Suppressor macrophage (primary cell): ENCODE data around the gene ZMPSTE24.
"Not testable (repeated sequence)": the region's sequence is repeated elsewhere in the genome, so short reads cannot be mapped to it uniquely, and the experiment has no call there.

Experiments used
- DNase-seq, 4 experiments: peaks; one replicate each; pipeline ENCODE4 v3.0.0-alpha.2; 2020 to 2022

Gene ZMPSTE24

GRCh38 chr1:40318970-40319621 is 61.1 kb downstream of the ZMPSTE24 start:
- no peak for DNase-seq

GRCh38 chr1:40331403-40331802 is 73.4 kb downstream of the ZMPSTE24 start:
- DNase-seq: not testable (repeated sequence)

DNA sequence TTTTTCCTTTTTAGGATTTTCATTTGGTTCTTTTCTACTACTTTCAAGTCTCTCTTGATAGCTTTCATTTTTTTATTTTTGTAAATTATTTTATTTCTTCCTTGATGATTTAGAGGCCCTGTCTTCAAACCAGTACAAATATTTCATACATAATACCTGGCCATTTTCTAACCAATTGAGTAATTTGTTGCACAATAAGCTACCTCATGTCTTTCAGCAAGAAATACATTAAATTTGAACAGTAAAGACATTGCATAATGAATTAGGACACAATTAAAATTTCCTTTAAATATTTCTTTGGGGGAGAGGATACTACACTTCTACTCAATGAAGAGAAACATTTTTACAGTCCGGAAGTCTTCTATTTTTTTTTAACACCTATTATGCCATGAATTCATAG is 74.7 kb downstream of the ZMPSTE24 start:
- DNase-seq: no peak

DNA sequence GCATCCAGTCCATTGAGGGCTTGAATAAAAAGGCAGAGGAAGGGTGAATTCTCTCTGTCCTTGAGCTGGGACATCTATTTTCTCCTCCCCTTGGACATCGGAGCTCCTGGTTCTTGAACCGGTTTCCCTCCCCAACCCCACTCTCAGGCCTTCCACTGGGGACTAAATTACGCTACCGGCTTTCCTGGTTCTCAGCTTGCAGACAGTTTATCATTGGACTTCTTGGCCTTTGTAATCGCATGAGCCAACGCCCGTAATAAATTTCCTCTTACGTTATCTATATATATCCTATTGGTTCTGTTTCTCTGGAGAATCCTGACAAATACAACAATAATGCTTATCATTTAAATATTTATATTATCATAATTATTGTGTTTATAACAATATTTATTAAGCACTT is 79.4 kb downstream of the ZMPSTE24 start:
- no peak for DNase-seq

GRCh38 chr1:40338745-40339419 is 80.8 kb downstream of the ZMPSTE24 start:
- peak; percentile 80 to 89 (median 85) for DNase-seq

DNA sequence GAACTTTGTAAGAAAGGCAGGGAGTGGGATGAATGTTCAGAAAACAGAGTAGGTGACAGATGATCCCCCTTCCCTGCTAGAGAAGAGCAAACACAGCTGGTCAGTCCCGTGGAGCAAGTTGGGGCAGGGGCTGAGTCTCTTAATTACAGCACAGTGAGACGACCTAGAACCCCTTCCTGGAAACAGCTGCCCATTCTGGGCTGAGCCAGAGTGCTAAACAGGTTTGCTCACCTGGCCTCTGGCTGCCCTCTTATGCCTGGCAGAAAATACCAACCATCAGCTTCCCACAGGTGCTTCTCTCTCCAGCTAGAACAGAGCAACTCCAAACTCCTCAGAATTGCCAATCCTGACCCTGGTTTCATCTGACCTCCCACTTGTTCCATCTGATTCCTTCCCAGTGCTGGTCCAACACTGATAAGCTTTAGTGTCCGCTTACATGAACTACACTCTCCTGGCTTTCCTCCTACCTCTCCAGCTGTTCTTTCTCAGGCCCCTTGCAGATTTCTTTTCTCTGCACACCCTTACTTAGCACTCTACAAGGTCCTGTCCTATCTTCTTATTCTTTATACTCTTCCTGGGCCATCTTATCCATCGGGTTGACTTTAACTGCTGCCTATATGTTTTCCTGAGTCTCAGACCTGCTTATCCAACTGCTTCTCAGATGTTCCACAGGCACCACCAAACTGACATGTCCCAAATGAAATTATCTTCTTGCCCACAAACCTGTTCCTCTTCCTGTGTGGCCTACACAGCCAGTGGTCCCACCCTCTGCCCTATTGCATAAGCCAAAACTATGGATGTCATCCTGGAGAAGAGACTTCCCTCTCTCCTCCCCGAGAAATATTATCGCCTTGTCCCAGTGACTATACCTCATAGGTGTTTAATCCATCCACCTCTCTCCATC is 81.6 kb downstream of the ZMPSTE24 start:
- peak; percentile 52 to 82 (median 80) for DNase-seq

- peak in 3 of 4 experiments; percentile 48 to 78 (median 65) for DNase-seq
Measured at GRCh38 chr1:40341491-40342380, 83.7 kb downstream of the ZMPSTE24 start.

GRCh38 chr1:40342381-40342717 is 84.3 kb downstream of the ZMPSTE24 start:
- DNase-seq: not testable (repeated sequence)
